ENCODE measurements around the gene PHYHD1. TPM values are rescaled to one million over a fixed set of nuclear protein-coding genes. Genes with fewer than 3 reads are reported as not detected.

Gene PHYHD1
- total RNA-seq, 2 donors from 2014 or later: 0.77 TPM; not detected in 1

DNA sequence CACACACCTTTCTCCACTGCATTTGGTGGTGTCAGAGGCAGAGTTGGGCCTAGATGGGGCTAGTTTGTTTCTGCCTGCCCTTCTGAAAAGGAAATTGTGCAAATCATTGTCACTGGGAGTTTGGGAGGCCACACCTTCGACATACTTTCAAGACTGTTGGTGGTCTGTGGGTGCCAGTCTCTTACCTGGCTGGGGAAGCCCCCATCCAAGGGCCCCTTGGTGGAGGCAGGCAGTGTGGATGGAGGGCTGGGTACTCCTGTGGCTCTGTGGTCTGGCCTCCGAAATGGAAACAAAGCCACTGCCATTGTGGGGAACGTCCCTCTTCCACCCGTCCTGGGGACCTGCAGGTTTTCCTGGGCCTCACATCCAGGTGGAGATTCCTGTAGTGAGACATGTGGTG lies 10.9 kb upstream of the PHYHD1 start:
- ATAC-seq (replicated peaks): no peak
- peak overlapping the region; percentile 12 for H3K4me3 Mint-ChIP-seq
- H3K4me1 Mint-ChIP-seq: peaks cover 18% of the 10 kb centered on the region
- no peaks in the 10 kb centered on the region for H3K27me3 Mint-ChIP-seq
- peaks cover 57% of the 10 kb centered on the region for H3K36me3 Mint-ChIP-seq (ENCODE audit: low read depth)
- peak overlapping the region; percentile 22 for H3K27ac Mint-ChIP-seq
- no peaks in the 10 kb centered on the region for H3K9me3 Mint-ChIP-seq

DNA sequence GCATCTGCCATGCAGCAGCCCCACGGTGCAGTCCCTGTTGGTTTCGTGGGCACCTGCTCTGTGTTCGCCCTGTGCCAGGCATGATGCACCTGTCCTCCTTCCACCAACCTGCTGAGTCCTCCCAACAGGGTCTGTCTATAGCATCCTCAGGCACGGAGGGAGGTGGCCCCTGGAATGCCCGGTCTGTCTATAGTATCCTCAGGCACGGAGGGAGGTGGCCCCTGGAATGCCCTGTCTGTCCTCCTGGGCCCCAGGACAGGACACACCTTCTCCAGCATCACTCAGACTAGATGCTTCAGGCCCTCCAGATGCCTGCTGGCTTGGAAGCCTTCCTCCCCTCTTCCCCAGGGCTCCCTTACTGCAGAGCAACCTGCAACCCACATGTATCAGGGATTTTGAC lies 9.9 kb upstream of the PHYHD1 start:
- Mint-ChIP-seq H3K4me1 (peaks cover 18% of the 10 kb centered on the region), H3K27me3 (no peaks in the 10 kb centered on the region), H3K36me3 (ENCODE audit: low read depth) (peaks cover 64% of the 10 kb centered on the region), H3K9me3 (no peaks in the 10 kb centered on the region), H3K4me3 (no peak overlapping the region), H3K27ac (no peak overlapping the region)
- ATAC-seq (replicated peaks): no peak

DNA sequence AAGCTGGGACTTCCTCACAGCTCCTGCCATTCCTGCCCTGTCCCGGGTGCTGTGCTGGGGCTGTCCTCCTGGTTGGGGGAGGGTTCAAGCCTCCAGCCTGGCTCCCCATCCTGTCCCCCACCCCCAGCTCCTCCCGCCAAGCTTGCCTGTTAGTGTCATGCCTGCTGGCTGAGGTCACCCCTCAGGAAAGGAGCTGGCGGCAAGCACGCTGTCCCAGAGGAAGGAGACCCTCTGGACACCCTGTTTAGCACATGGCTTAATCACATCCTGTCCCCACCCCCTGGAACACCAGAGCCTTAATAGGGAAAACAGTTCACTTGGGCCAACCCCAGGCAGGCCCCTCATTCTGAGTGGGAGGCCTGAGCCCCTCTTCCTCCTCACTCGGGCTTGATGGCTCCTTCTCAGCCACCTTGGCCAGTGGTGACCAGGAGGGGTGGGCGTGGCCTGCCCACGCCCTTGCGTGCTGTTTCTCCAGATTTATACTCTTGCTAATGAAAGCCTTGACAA lies 9.2 kb upstream of the PHYHD1 start:
- H3K36me3 Mint-ChIP-seq (ENCODE audit: low read depth): peaks cover 68% of the 10 kb centered on the region
- no peaks in the 10 kb centered on the region for H3K9me3 Mint-ChIP-seq
- ATAC-seq (replicated peaks): no peak
- no peaks in the 10 kb centered on the region for H3K27me3 Mint-ChIP-seq
- peaks cover 18% of the 10 kb centered on the region for H3K4me1 Mint-ChIP-seq
- peak overlapping the region; percentile 58 for H3K4me3 Mint-ChIP-seq
- peak overlapping the region; percentile 91 for H3K27ac Mint-ChIP-seq

DNA sequence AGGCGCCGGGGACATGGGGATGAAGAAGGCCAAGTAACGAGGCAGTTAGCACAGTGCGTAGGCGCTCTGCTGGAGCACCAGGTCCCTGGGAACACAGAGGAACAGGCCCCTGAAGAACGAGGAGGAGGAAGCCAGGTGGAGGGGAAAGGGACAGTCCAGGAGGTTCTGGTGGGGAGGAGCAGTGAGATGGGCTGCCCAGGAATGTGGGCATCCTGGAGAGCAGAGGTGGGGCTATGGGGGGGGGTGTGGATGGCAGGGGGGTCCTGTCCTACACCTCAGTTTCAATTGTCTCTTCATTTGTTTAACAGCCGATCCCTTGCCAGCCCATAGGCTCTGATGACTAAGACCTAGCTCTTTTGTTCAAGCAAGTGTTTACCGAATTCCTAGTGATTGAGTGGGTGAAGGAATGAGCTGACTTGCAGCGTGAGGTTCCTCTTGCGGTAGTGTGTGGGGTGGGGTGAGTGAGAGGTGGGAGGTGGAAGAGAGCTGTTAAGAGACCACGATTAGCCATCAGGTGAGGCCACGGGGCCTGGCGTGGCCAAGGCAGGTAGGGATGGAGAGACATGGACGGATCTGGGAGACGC lies 8.4 kb upstream of the PHYHD1 start:
- H3K36me3 Mint-ChIP-seq (ENCODE audit: low read depth): peaks cover 72% of the 10 kb centered on the region
- peak overlapping the region; percentile 91 for H3K27ac Mint-ChIP-seq
- ATAC-seq (replicated peaks): peak; percentile 86
- H3K27me3 Mint-ChIP-seq: no peaks in the 10 kb centered on the region
- no peaks in the 10 kb centered on the region for H3K9me3 Mint-ChIP-seq
- peaks cover 18% of the 10 kb centered on the region for H3K4me1 Mint-ChIP-seq
- peak overlapping the region; percentile 58 for H3K4me3 Mint-ChIP-seq

DNA sequence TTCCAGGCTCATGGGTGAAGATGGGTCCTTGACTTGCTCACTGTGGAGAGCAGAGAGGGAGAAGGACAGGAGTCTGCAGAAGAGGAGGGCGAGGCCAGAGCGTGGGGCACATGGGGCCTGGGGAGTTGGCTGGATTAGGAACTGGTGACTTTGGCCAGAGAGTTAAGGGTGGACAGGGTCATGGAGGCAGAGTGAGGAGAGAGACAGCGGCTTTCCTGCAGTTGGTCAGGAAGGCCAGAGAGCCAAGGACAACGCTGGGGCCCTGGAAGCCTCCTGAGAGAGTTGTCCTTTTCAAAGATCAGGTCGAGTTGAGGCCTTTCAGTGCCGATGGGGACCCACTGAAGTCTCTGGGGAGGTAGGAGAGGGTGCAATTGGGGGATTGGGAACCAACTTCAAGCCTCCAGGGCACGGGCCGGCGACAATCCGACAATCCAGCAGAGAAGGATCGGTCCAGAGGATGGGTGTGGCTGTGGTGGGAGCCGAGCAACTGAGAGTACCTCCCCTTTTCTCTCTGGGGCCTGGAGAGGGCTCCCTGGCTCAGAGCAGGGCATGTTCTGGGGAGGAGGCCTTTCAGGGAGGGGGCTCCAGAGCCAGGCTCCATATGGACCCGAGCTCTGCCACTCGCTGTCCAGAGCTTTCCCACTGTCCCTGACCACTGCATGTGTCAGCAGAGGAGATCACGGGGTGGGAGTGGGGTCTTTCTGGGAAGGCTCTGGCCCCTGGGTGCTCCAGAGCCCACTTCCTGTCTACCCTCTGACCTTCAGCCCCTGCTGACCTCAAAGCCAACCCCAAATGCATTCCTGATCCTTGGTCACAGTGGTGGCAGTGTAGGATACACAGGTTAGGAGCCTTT lies 7.5 kb upstream of the PHYHD1 start:
- ATAC-seq (replicated peaks): no peak
- H3K9me3 Mint-ChIP-seq: no peaks in the 10 kb centered on the region
- H3K36me3 Mint-ChIP-seq (ENCODE audit: low read depth): peaks cover 72% of the 10 kb centered on the region
- peak overlapping the region; percentile 91 for H3K27ac Mint-ChIP-seq
- peaks cover 18% of the 10 kb centered on the region for H3K4me1 Mint-ChIP-seq
- H3K27me3 Mint-ChIP-seq: no peaks in the 10 kb centered on the region
- peak overlapping the region; percentile 58 for H3K4me3 Mint-ChIP-seq

DNA sequence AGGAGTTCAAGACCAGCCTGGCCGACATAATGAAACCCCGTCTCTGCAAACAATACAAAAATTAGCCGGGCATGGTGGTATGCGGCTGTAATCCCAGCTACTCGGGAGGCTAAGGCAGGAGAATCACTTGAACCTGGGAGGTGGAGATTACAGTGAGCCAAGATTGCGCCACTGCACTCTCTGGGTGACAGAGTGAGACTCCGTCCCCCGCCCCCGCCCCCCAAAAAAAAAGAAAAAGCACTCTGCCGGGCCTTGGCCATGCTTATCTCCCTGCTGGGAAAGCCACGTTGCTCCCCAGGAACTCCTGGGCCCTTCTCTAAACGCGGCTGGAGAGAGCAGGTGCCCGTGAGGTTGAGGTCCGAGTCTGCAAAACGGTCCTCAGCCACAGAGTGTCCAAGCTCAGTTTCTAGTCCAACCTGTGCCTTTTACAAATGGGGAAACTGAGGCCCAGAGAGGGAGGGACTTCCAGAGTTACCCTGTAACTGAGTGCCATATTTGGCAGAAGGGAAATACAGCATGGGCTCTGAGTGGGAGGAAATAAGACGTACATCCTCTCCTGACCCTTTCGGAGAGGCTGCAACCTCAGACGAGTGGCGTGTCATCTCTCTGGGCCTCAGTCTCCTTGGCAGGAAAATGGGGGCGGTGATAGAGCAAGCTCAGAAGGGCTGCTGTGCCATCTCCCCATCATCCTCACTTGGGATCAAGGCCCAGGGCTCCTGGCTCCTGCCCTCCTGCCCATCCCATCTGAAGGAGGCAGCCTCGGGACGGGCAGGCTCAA lies 6.6 kb upstream of the PHYHD1 start:
- peak; percentile 73 for ATAC-seq (replicated peaks)

DNA sequence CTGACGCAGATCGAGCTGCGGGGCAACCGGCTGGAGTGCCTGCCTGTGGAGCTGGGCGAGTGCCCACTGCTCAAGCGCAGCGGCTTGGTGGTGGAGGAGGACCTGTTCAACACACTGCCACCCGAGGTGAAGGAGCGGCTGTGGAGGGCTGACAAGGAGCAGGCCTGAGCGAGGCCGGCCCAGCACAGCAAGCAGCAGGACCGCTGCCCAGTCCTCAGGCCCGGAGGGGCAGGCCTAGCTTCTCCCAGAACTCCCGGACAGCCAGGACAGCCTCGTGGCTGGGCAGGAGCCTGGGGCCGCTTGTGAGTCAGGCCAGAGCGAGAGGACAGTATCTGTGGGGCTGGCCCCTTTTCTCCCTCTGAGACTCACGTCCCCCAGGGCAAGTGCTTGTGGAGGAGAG lies 4.6 kb upstream of the PHYHD1 start:
- no peak overlapping the region for H3K27ac Mint-ChIP-seq
- H3K36me3 Mint-ChIP-seq (ENCODE audit: low read depth): peaks cover 50% of the 10 kb centered on the region
- H3K27me3 Mint-ChIP-seq: no peaks in the 10 kb centered on the region
- ATAC-seq (replicated peaks): no peak
- no peaks in the 10 kb centered on the region for H3K9me3 Mint-ChIP-seq
- H3K4me3 Mint-ChIP-seq: no peak overlapping the region
- H3K4me1 Mint-ChIP-seq: peaks cover 16% of the 10 kb centered on the region

More for the DNA sequence above, 6.6 kb upstream of the PHYHD1 start:
- Mint-ChIP-seq H3K36me3 (ENCODE audit: low read depth) (peaks cover 64% of the 10 kb centered on the region), H3K4me3 (peak overlapping the region; percentile 45), H3K4me1 (peaks cover 16% of the 10 kb centered on the region), H3K9me3 (no peaks in the 10 kb centered on the region), H3K27me3 (no peaks in the 10 kb centered on the region), H3K27ac (peak overlapping the region; percentile 54)

DNA sequence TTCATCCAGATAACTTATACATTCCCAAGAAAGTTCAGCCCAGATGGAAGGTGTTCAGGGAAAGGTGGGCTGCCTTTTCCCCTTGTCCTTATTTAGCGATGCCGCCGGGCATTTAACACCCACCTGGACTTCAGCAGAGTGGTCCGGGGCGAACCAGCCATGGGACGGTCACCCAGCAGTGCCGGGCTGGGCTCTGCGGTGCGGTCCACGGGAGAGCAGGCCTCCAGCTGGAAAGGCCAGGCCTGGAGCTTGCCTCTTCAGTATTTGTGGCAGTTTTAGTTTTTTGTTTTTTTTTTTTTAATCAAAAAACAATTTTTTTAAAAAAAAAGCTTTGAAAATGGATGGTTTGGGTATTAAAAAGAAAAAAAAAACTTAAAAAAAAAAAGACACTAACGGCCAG lies 4.0 kb upstream of the PHYHD1 start:
- H3K27ac Mint-ChIP-seq: no peak overlapping the region

DNA sequence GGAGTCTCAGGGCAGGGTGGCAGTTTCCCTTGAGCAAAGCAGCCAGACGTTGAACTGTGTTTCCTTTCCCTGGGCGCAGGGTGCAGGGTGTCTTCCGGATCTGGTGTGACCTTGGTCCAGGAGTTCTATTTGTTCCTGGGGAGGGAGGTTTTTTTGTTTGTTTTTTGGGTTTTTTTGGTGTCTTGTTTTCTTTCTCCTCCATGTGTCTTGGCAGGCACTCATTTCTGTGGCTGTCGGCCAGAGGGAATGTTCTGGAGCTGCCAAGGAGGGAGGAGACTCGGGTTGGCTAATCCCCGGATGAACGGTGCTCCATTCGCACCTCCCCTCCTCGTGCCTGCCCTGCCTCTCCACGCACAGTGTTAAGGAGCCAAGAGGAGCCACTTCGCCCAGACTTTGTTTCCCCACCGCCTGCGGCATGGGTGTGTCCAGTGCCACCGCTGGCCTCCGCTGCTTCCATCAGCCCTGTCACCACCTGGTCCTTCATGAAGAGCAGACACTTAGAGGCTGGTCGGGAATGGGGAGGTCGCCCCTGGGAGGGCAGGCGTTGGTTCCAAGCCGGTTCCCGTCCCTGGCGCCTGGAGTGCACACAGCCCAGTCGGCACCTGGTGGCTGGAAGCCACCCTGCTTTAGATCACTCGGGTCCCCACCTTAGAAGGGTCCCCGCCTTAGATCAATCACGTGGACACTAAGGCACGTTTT lies 3.5 kb upstream of the PHYHD1 start:
- Mint-ChIP-seq H3K36me3 (ENCODE audit: low read depth) (peaks cover 45% of the 10 kb centered on the region), H3K27ac (no peak overlapping the region)
- no peak for ATAC-seq (replicated peaks)

More for the DNA sequence above, 4.0 kb upstream of the PHYHD1 start:
- Mint-ChIP-seq H3K27me3 (no peaks in the 10 kb centered on the region), H3K9me3 (no peaks in the 10 kb centered on the region), H3K4me1 (peaks cover 16% of the 10 kb centered on the region), H3K4me3 (no peak overlapping the region), H3K36me3 (ENCODE audit: low read depth) (peaks cover 48% of the 10 kb centered on the region)
- ATAC-seq (replicated peaks): no peak

DNA sequence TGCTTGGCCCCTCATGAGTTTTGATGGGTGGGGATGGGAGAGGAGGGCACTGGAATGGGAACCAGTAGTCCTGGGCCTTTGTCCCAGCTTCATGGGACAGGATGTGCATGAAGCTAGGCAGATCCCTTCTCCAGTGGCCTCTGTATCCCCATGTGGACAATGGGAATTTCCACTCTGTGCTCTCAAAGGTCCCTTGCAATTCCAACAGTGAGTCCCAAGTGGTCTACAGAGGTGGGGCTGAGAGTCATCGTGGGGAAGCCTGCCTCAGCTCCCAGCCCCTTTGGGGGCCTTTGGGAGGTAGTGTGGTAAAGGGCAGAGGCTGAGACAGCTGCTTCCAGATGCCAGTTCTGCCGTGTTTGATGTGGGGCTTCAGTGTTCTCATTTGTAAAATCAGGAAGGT lies 1.9 kb upstream of the PHYHD1 start:
- Mint-ChIP-seq H3K27ac (peak overlapping the region; percentile 70), H3K27me3 (no peaks in the 10 kb centered on the region), H3K4me1 (peaks cover 4% of the 10 kb centered on the region), H3K9me3 (no peaks in the 10 kb centered on the region), H3K4me3 (no peak overlapping the region), H3K36me3 (ENCODE audit: low read depth) (peaks cover 34% of the 10 kb centered on the region)
- ATAC-seq (replicated peaks): no peak

More for the DNA sequence above, 3.5 kb upstream of the PHYHD1 start:
- Mint-ChIP-seq H3K4me1 (peaks cover 14% of the 10 kb centered on the region), H3K9me3 (no peaks in the 10 kb centered on the region), H3K27me3 (no peaks in the 10 kb centered on the region), H3K4me3 (no peak overlapping the region)

DNA sequence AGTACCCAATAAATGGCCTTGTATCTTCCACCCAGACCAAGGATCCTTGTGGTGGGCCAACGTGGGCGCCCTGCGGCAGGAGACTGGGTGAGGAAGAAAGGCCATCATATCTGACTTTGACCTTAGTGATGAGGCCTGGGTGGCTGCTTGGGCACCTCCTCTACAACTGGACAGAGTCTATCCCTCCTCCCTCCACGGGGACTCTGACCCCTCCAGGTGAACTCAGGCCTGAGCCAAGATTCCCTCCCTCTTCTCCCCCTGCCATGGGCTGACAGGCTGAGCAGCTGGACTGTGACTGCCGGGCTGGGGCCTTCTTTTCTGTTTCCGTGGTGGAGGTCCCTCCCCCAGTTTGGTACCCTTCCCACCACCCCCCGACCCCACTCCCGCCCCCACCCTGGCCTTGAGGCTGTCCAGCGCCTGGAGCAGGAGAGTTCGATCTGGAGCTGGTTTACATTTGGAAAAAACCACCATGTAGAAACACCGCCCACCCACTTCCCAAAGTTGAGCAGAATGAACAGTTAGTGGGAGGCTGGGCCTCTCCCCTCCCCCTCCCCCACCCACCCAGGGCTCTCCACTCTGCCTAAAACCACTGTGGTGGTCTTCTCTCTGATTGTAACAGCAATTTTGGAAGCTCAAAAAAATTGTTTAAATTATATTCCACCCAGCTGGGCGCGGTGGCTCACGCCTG lies 1.2 kb upstream of the PHYHD1 start:
- Mint-ChIP-seq H3K27ac (peak overlapping the region; percentile 70), H3K27me3 (no peaks in the 10 kb centered on the region), H3K4me3 (no peak overlapping the region), H3K9me3 (no peaks in the 10 kb centered on the region), H3K4me1 (peaks cover 4% of the 10 kb centered on the region), H3K36me3 (ENCODE audit: low read depth) (peaks cover 31% of the 10 kb centered on the region)
- ATAC-seq (replicated peaks): no peak

DNA sequence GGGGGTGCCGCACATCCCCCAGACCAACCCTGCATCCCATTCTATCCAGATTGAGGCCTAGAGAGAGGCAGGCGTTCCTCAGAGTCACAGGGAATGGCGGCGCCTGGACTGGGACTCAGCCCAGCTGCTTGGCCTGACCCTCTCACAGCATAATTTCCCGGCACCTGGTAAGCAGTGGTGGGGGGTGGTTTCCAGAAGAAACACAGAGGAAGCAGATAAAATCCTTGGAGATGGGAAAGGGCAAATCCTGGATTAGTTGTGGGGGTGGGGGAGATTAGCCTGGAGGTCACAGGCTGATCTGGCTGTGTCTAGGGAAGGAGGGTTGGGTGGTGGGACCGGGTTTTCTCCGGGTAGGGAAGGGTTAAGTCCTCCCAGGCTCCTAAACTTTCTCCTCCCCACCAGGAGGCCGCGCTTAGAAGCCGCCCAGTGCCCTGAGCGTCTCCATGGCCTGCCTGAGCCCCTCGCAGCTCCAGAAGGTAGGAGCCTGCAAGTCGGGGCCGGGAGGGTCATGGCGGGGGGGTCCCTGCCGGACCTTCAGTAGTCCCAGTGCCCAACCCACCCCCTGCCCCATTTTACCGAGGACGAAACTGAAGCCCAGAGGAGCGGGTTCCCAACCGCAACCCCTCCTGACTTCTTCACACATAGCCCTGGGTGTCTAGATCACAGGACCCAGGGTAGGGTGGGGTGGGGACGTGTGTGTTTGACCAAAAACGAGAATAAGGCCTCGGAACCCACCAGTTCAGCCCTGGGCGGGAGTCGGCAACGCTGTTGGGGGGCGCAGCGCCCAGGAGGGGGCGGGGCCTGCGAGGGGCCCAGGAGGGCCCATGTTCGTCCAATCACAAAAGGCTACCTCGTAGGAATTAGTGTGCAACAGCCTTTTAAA lies 1.3 kb downstream of the PHYHD1 start:
- Mint-ChIP-seq H3K9me3 (no peaks in the 10 kb centered on the region), H3K27me3 (no peaks in the 10 kb centered on the region), H3K27ac (no peak overlapping the region), H3K36me3 (ENCODE audit: low read depth) (peaks cover 12% of the 10 kb centered on the region), H3K4me1 (peaks cover 9% of the 10 kb centered on the region), H3K4me3 (no peak overlapping the region)
- no peak for ATAC-seq (replicated peaks)

DNA sequence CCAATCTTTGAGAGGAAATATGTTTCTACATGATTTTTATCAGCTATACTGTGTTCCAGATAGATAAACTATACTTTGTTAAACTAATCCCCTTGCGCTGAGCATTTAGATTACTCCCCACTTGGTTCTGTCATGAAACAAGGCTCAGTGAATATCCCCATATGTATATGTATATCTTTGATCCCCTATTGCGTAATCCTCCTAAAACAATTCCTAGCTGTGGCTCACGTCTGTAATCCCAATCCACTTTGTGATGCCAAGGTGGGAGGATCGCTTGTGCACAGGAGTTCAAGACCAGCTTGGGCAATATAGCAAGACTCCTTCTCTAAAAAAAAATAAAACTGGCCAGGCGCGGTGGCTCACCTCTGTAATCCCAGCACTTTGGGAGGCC lies 2.7 kb downstream of the PHYHD1 start:
- ATAC-seq (replicated peaks): no peak
- Mint-ChIP-seq H3K9me3 (no peaks in the 10 kb centered on the region), H3K27ac (no peak overlapping the region), H3K27me3 (no peaks in the 10 kb centered on the region), H3K4me1 (peaks cover 15% of the 10 kb centered on the region), H3K4me3 (no peak overlapping the region), H3K36me3 (ENCODE audit: low read depth) (no peaks in the 10 kb centered on the region)

All from activated T-helper 17 cell treated with anti-CD3 and anti-CD28 coated beads, Interleukin-2, amount 50 U/mL, for 72 hours (primary cell).